PFSK-1 (cell line): ENCODE measurements around the gene QSOX1.

Experiments used
- FOXP2 ChIP-seq: optimal IDR thresholded peaks from 2 replicates; pipeline ENCODE3; 2011; ENCODE audit warnings: borderline replicate concordance, control low read depth, inconsistent platforms; ENCODE audit not compliant: insufficient read depth; ENCODE audit errors: extremely low read length, extremely low read depth
- POLR2AphosphoS5 ChIP-seq: IDR thresholded peaks from 2 replicates; pipeline ENCODE4 v1.6.1; 2012; ENCODE audit warnings: low read depth, mild to moderate bottlenecking, control low read depth, low read length, moderate library complexity
- SIN3A ChIP-seq: IDR thresholded peaks from 2 replicates; pipeline ENCODE4 v1.6.1; 2012; ENCODE audit warnings: mild to moderate bottlenecking, low read length, moderate library complexity, borderline replicate concordance; ENCODE audit not compliant: insufficient read depth
- TAF1 ChIP-seq: IDR thresholded peaks from 2 replicates; pipeline ENCODE4 v1.6.1; 2012; ENCODE audit warnings: low read length, control low read depth, borderline replicate concordance; ENCODE audit not compliant: insufficient read depth
- TF ChIP-seq, protein P1 (sequence below), 2 experiments: IDR thresholded peaks; 2 replicates each; pipeline versions ENCODE4 v1.6.1 to v1.8.0; 2011 to 2012; ENCODE audit warnings: low read depth in 2 of 2, low read length in 2 of 2, control low read depth in 1 of 2, inconsistent platforms in 1 of 2, mild to moderate bottlenecking in 1 of 2, moderate library complexity in 1 of 2; ENCODE audit not compliant: insufficient read depth in 1 of 2

Gene QSOX1

DNA sequence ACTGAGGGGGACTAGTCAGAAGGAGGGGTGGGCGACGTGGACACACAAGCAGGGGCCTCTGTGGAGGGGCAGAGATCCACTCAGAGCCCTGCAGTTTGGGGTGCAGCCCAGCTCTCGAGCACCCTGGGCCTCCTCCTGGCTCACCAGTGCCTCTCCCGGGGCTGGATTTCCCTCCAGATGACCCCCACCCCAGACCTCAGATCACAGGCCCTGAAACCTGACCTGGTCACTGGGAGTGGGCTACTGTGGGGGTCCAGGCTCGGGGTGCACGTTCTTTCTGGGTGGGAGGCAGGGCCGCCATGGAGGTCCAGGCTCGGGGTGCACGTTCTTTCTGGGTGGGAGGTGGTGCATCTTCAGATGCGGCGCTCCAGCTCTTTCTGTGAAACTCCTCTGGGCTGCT lies 65.1 kb downstream of the QSOX1 start:
- TF ChIP-seq, protein P1, sequence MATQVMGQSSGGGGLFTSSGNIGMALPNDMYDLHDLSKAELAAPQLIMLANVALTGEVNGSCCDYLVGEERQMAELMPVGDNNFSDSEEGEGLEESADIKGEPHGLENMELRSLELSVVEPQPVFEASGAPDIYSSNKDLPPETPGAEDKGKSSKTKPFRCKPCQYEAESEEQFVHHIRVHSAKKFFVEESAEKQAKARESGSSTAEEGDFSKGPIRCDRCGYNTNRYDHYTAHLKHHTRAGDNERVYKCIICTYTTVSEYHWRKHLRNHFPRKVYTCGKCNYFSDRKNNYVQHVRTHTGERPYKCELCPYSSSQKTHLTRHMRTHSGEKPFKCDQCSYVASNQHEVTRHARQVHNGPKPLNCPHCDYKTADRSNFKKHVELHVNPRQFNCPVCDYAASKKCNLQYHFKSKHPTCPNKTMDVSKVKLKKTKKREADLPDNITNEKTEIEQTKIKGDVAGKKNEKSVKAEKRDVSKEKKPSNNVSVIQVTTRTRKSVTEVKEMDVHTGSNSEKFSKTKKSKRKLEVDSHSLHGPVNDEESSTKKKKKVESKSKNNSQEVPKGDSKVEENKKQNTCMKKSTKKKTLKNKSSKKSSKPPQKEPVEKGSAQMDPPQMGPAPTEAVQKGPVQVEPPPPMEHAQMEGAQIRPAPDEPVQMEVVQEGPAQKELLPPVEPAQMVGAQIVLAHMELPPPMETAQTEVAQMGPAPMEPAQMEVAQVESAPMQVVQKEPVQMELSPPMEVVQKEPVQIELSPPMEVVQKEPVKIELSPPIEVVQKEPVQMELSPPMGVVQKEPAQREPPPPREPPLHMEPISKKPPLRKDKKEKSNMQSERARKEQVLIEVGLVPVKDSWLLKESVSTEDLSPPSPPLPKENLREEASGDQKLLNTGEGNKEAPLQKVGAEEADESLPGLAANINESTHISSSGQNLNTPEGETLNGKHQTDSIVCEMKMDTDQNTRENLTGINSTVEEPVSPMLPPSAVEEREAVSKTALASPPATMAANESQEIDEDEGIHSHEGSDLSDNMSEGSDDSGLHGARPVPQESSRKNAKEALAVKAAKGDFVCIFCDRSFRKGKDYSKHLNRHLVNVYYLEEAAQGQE (IDR thresholded peaks at IDR 0.05; ENCODE audit: insufficient read depth in 1 of 2, low read depth in 2 of 2, low read length in 2 of 2) = no peak
- TF ChIP-seq TAF1 (no peak), POLR2AphosphoS5 (no peak), FOXP2 (no peak), SIN3A (no peak)

DNA sequence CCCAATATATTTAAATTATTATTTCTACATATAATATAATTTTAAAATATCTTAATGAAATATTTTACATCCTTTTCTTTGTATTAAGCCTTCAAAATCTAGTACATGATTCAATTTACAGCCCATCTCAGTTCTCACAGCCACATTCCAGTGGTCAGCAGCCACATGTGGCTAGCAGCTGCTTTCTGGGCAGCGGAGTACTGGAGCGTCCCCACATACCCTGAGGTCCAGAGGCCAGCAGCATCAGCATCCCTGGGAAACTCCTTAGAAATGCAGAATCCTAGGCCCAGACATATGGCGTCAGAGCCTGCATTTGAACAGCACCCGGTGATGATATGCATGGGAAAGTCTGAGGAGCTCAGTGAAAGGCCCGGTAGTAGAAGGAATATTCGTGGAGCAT lies 66.8 kb downstream of the QSOX1 start:
- no peak for TF ChIP-seq TAF1
- TF ChIP-seq, protein P1 (IDR thresholded peaks at IDR 0.05; ENCODE audit: insufficient read depth in 1 of 2, low read depth in 2 of 2, low read length in 2 of 2) = no peak
- TF ChIP-seq FOXP2 = no peak
- TF ChIP-seq POLR2AphosphoS5 = no peak
- TF ChIP-seq SIN3A = no peak

DNA sequence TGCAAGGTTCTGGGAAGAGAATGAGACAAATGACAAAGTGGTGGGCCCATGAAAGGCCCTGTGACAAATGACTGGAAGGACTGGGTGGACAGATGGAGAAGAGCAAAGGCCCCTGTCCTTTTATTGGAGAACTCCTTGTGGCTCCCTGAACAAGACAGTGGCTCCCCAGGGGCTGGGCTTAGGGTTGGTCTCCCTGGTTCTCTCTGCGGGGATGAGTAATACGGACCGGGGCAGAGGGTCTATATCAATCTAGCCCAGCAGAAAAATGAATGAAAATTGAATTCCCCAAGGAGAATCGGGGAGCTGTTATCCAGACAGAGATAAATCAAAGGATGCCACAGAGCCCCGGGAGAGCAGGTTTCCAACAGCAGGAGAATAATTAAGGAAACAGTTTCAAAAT lies 70.2 kb downstream of the QSOX1 start:
- TF ChIP-seq POLR2AphosphoS5 (no peak), TAF1 (no peak), FOXP2 (no peak), SIN3A (no peak)
- TF ChIP-seq, protein P1 (IDR thresholded peaks at IDR 0.05; ENCODE audit: insufficient read depth in 1 of 2, low read depth in 2 of 2, low read length in 2 of 2) = no peak

DNA sequence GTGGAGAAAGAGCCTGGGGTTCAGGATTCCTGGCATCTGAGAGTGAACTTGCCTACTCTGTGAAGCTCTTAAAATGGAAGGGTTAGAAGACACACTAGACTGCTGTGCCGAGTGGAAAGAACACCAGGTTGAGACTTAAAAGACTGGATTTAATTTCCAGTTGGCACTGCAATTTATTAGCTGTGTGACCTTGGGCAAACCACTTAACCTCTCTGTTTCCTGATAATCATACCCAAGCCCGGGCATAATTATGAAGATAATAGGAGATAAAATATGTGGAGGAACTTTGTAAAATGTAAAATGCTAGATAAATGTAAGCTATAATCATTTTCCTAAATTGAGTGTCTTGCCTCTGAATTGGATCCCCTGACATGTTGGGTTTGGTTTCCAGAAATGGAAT lies 70.7 kb downstream of the QSOX1 start:
- TF ChIP-seq SIN3A (no peak), POLR2AphosphoS5 (no peak), FOXP2 (no peak), TAF1 (no peak)
- TF ChIP-seq, protein P1 (IDR thresholded peaks at IDR 0.05; ENCODE audit: insufficient read depth in 1 of 2, low read depth in 2 of 2, low read length in 2 of 2) = no peak

DNA sequence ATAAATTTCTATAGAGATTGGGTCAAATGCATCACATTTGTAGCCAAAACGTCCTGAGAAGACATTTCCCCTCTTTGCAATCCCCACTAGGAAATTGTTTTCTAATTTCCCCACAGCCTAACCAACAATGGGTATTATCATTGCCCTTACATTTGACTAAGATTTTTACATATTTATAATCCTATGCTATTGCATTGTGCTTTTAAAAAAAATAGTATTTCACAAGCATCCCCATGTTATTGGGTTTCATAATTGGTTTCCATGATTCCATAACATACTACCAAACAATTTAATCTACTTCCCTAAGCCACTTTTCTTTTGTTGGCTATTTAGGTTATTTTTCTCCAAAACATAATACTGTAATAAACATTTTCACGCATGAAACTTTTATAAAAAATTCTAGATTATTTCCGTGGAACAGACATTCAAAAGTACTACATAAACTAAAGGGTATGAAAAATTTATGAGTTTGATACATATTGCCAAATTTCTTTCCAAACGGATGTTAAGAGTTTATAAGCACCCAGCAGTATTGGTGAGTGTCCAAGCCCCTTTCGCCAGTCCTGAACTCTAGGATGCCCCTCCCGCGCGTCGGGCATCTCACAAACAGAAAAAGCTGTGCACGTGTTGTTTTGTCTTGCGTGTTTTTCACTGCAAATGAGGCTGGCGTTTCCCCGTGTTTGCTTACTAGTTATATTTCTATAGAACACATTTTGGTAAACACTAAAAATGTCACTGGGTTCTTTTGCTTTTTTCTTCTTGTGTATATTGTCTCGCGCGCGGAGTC lies 73.4 kb downstream of the QSOX1 start:
- TF ChIP-seq FOXP2 (no peak), TAF1 (no peak), POLR2AphosphoS5 (no peak), SIN3A (no peak)
- TF ChIP-seq, protein P1 (IDR thresholded peaks at IDR 0.05; ENCODE audit: insufficient read depth in 1 of 2, low read depth in 2 of 2, low read length in 2 of 2) = no peak
